ENCODE results near the gene TBC1D9. TPM values are rescaled to one million over a fixed set of nuclear protein-coding genes. Genes with fewer than 3 reads are reported as not detected.

The TBC1D9 gene
- total and polyA plus RNA-seq, 7 donors, result 1.6 to 5.4 (median 2.1) TPM

DNA sequence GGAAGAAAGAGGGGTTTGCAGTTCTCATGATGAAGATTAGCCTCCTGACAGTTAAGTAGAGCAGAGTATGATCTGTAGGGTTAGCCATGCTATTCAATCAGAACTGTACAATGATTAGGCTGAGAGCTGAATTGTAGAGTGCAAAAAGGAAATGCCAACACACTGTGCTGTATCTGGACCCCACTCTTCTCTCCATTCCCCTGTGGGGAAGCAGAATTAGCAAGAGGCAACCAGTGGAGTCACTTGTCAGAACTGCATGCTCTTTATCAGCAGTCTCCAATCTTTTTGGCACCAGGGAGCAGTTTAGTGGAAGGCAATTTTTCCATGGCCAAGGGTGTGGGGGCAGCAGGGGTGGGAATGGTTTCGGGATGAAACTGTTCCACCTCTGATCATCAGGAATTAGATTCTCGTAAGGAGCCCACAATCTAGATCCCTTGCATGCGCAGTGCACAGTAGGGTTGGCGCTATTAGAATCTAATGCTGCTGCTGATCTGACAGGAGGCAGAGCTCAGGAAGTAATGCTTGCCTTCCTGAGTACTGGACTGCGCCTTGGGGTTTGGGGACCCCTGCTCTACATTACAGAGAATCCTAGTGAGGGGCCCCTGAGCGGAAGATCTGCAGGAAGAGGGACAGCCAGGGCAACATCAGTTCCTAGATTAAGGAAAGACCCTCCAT, 19.4 kb downstream of the TBC1D9 start:
- H3K9me3 ChIP-seq, result no peaks in the 10 kb centered on the region
- 86 to 91% (median 90%) methylated on average over 6 of the region's 6 CpGs for WGBS, 3 donors
- no peak overlapping the region for H3K4me3 ChIP-seq
- intact Hi-C loops (cut with DNase I), result no loop called here
- DNase-seq (no peak), ATAC-seq (no peak)
- no peak overlapping the region for H3K27ac ChIP-seq
- H3K36me3 ChIP-seq (ENCODE audit: insufficient read depth in 1 of 2, low read depth in 1 of 2), result no peaks in the 10 kb centered on the region
- no peak for TF ChIP-seq CTCF (IDR thresholded peaks at IDR 0.05)
- H3K27me3 ChIP-seq (ENCODE audit: insufficient read depth in 3 of 3, low read length in 2 of 3), result no peaks in the 10 kb centered on the region
- no peaks in the 10 kb centered on the region for H3K4me1 ChIP-seq

- Histone ChIP-seq H3K27me3 (ENCODE audit: insufficient read depth in 3 of 3, low read length in 2 of 3) (no peaks in the 10 kb centered on the region), H3K4me1 (no peaks in the 10 kb centered on the region), H3K27ac (no peak overlapping the region), H3K9me3 (no peaks in the 10 kb centered on the region), H3K4me3 (no peak overlapping the region), H3K36me3 (ENCODE audit: insufficient read depth in 1 of 2, low read depth in 1 of 2) (no peaks in the 10 kb centered on the region)
- no peak for ATAC-seq
- DNase-seq, result no peak
- intact Hi-C loops (cut with DNase I), result no loop called here
- WGBS, 3 donors, result 82 to 83% (median 83%) methylated on average over 4 of the region's 4 CpGs
- TF ChIP-seq CTCF (IDR thresholded peaks at IDR 0.05), result no peak
Observed at GRCh38 chr4:140735779-140736391, 20.3 kb downstream of the TBC1D9 start.

DNA sequence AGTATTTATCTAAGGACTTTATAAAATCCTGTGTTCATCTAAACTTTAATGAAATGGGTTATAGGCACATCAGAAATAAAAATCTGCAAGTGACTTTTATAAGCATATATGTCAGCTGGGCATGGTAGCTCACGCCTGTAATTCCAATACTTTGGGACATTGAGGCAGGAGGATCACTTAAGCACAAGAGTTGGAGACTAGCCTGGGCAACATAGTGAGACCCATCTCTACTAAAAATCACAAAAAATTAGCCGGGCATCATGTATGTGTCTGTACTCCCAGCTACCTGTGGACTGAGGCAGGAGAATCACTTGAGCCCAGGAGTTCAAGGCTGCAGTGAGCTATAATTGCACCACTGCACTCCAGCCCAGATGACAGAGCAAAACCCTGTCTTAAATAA, 20.9 kb downstream of the TBC1D9 start:
- no peaks in the 10 kb centered on the region for H3K9me3 ChIP-seq
- no peaks in the 10 kb centered on the region for H3K4me1 ChIP-seq
- no peak overlapping the region for H3K4me3 ChIP-seq
- ATAC-seq, result no peak
- no peak overlapping the region for H3K27ac ChIP-seq
- H3K36me3 ChIP-seq (ENCODE audit: insufficient read depth in 1 of 2, low read depth in 1 of 2), result no peaks in the 10 kb centered on the region
- 90 to 94% (median 92%) methylated on average over 2 of the region's 2 CpGs for WGBS, 3 donors
- intact Hi-C loops (cut with DNase I), result no loop called here
- TF ChIP-seq CTCF (IDR thresholded peaks at IDR 0.05), result no peak
- H3K27me3 ChIP-seq (ENCODE audit: insufficient read depth in 3 of 3, low read length in 2 of 3), result no peaks in the 10 kb centered on the region
- no peak for DNase-seq

DNA sequence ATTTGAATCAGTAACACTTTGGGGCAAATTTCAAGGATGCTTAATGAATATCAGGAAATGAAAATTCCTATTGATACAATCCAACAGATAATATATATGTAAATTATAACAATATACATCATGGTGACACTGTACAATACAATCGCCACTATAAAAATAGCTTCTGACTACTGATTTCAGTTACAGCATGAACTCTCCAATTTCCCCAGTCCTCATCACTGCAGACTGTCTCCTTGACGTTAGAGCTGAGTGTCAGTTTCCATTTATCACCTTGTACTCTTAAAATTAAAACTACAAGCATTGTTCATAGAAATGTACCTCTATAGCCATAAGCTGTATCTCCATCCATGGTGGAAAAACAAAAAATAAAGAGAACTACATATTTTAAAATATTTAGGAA, 23.4 kb downstream of the TBC1D9 start:
- ATAC-seq, result no peak
- Histone ChIP-seq H3K4me1 (no peaks in the 10 kb centered on the region), H3K27me3 (ENCODE audit: insufficient read depth in 3 of 3, low read length in 2 of 3) (no peaks in the 10 kb centered on the region), H3K4me3 (no peak overlapping the region), H3K27ac (no peak overlapping the region), H3K9me3 (no peaks in the 10 kb centered on the region), H3K36me3 (ENCODE audit: insufficient read depth in 1 of 2, low read depth in 1 of 2) (no peaks in the 10 kb centered on the region)
- intact Hi-C loops (cut with DNase I), result no loop called here
- DNase-seq, result no peak
- TF ChIP-seq CTCF (IDR thresholded peaks at IDR 0.05), result no peak
- 55 to 59% (median 58%) methylated on average over 2 of the region's 2 CpGs for WGBS, 3 donors

Data from psoas muscle (tissue), 8 donors.